Erythroblast (primary cell): ENCODE data around the gene C11orf16.

Experiments used
- GATA1 ChIP-seq: IDR thresholded peaks from 2 replicates; pipeline ENCODE4 v1.6.1; 2011; ENCODE audit warnings: low read depth, mild to moderate bottlenecking, control low read depth, low read length, moderate library complexity
- POLR2A ChIP-seq: IDR thresholded peaks from 2 replicates; pipeline ENCODE4 v1.6.1; 2011; ENCODE audit warnings: mild to moderate bottlenecking, low read length

- TF ChIP-seq POLR2A (no peak), GATA1 (no peak)
Measured at GRCh38 chr11:8980485-8980884, 47.7 kb upstream of the C11orf16 start.
